H7 (cell line): Measurements from ENCODE around the gene PARD3. TPM values are rescaled to one million over a fixed set of nuclear protein-coding genes. Genes with fewer than 3 reads are reported as not detected.
"Not testable (repeated sequence)": the region's sequence is repeated elsewhere in the genome, so short reads cannot be mapped to it uniquely, and the experiment has no call there.

Source experiments
- DNase-seq: peaks from one replicate; pipeline ENCODE4 v3.0.0; 2012
- H3K27me3 ChIP-seq: 2 replicates; pipeline ENCODE4 v1.6.0; 2011; ENCODE audit warnings: mild to moderate bottlenecking, low read length; ENCODE audit not compliant: control insufficient read depth, insufficient read depth
- H3K36me3 ChIP-seq: replicated peaks from 2 replicates; pipeline ENCODE4 v1.5.1; 2011; ENCODE audit warnings: low read length; ENCODE audit not compliant: control insufficient read depth, insufficient read depth
- H3K4me3 ChIP-seq: 2 replicates; pipeline ENCODE4 v1.5.1; 2011; ENCODE audit warnings: low read depth, mild to moderate bottlenecking, control low read depth, low read length, moderate library complexity; ENCODE audit not compliant: insufficient read depth
- total RNA-seq: library from RNA; depleted of rRNA; stranded (reverse); fragments of >200 nt; shearing (Covaris generic); gene quantifications from 2 replicates; pipeline ENCODE4 v1.2.3, GENCODE V29; 2014

Gene PARD3
- total RNA-seq, 1 experiment from 2014 or later = 51.1 TPM

GRCh38 chr10:34721208-34721840, 93.8 kb downstream of the PARD3 start:
- Histone ChIP-seq H3K36me3 (no peaks in the 10 kb centered on the region), H3K4me3 (no peak overlapping the region), H3K27me3 (no peaks in the 10 kb centered on the region)
- DNase-seq = no peak

DNA sequence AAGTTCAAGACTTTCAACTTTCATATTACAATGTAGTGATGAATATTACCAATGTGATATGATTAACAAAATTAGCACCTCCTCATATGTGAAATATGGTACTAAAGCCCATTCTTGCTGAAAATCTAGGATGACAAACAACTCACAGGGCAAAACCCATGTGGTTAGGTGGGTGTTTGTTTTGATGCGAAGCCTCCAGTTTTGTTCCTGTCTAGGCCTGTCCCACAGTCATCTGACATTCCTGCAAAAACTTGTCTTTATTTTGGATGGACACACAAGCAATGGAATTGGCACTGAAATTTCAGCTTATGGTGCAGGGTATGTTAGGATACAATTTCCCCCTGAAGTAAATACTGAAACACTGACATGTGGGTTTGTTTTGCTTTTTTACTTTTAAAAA, 95.3 kb downstream of the PARD3 start:
- Histone ChIP-seq H3K4me3 (no peak overlapping the region), H3K36me3 (no peaks in the 10 kb centered on the region), H3K27me3 (no peaks in the 10 kb centered on the region)
- DNase-seq = no peak

DNA sequence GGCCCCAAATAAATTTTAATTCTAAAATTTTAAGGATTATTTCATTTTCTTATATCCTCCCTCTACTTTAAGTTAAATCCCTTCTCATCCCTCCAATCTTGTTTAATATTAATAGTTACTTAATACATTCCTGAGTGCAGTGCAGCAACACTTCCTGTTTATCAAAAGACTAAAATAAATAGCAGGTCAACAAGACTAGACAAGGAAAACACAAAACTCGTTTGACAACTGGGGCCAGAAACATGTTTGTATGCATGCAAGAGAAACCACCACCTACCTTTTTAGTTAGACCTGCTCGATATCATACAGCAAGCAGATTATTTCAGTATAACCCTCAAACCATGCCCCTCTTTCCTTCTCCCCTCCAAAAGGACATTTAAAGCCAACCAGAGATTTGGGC, 95.8 kb downstream of the PARD3 start:
- Histone ChIP-seq H3K4me3 (no peak overlapping the region), H3K36me3 (no peaks in the 10 kb centered on the region), H3K27me3 (no peaks in the 10 kb centered on the region)
- DNase-seq = no peak

GRCh38 chr10:34717429-34717828, 97.7 kb downstream of the PARD3 start:
- Histone ChIP-seq H3K4me3 (no peak overlapping the region), H3K36me3 (no peaks in the 10 kb centered on the region), H3K27me3 (no peaks in the 10 kb centered on the region)
- no peak for DNase-seq

GRCh38 chr10:34716958-34717357, 98.1 kb downstream of the PARD3 start:
- DNase-seq = no peak
- Histone ChIP-seq H3K4me3 (no peak overlapping the region), H3K27me3 (no peaks in the 10 kb centered on the region), H3K36me3 (no peaks in the 10 kb centered on the region)

DNA sequence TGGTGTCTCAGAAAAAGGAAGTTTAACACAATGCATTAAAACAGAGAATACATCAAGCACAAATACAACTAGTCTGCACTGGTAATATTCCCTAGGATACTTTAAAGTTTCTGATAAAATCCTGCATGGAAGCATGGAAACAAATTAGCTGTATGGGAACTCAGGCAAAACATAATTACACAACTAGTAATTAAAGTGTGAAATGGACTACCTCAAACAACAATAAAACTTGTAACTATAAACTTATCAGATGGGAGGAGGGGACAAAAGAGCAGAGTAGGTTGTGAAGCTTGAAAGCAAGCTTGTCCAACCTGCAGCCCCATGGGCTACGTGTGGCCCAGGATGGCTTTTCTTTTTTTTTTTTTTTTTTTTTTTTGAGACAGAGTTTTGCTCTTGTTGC, 98.9 kb downstream of the PARD3 start:
- Histone ChIP-seq H3K4me3 (no peak overlapping the region), H3K27me3 (no peaks in the 10 kb centered on the region), H3K36me3 (no peaks in the 10 kb centered on the region)
- DNase-seq = no peak

- no peak for DNase-seq
- Histone ChIP-seq H3K4me3 (no peak overlapping the region), H3K27me3 (no peaks in the 10 kb centered on the region), H3K36me3 (no peaks in the 10 kb centered on the region)
These were observed 99.4 kb downstream of the PARD3 start for GRCh38 chr10:34715511-34716187.

- no peak overlapping the region for H3K4me3 ChIP-seq
- no peak for DNase-seq
- H3K36me3 ChIP-seq = no peaks in the 10 kb centered on the region
- no peaks in the 10 kb centered on the region for H3K27me3 ChIP-seq
These were observed 101.2 kb downstream of the PARD3 start for GRCh38 chr10:34713875-34714274.

- DNase-seq = no peak
- Histone ChIP-seq H3K36me3 (no peaks in the 10 kb centered on the region), H3K27me3 (no peaks in the 10 kb centered on the region), H3K4me3 (no peak overlapping the region)
These were observed 103.6 kb downstream of the PARD3 start for GRCh38 chr10:34711500-34711899.

DNA sequence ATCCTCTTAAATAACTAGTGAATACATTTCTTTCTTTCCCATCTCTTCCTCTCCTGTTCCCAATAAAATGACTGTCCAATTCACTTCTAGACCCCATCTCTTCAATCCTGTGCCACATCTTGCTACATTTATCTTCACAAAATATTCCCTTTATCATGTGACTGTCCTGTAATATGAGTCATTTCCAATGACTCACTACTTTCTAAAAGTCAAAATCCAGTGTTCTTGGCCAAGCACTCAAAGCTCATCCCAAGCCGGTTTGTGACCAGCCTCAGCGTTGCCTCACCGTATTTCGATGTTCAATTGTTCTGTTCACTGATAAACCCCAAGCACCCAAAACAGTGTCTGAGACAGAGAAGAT, 104.7 kb downstream of the PARD3 start:
- Histone ChIP-seq H3K36me3 (no peaks in the 10 kb centered on the region), H3K27me3 (no peaks in the 10 kb centered on the region), H3K4me3 (no peak overlapping the region)
- DNase-seq = no peak

DNA sequence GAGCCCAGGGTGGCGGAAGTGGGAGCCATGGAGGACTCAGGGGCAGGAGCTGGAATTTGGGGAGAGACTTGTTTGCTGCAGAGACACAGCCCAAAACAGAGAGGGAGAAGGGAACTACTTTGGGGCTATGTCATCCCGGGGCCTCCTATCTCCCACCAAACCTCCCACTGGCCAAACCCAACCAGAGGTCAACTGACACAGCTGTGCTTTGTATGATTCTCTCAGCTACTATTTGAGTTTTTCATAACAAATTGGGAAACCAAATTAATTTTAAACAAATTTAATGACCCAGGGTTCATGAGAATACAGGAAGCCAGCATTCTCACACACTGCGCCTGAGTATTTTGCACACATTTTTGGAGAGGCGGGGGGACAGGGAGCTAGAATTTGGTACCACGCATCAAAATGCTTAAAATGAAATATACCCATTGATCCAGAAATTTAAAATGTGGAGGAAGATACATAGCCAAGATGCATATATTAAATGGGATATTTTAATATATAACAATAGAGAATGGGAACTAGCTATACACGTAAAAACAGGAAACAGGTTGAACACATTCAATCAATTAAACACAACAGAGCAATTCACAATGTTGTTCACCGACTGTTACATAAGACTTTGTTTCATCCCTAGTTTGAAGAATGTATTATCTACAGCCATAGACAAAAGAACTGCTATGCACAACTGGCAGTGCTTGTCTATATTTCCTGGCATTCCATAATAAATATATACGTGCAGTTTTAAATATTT, 105.3 kb downstream of the PARD3 start:
- no peak for DNase-seq
- Histone ChIP-seq H3K27me3 (no peaks in the 10 kb centered on the region), H3K4me3 (no peak overlapping the region), H3K36me3 (no peaks in the 10 kb centered on the region)

- Histone ChIP-seq H3K36me3 (no peaks in the 10 kb centered on the region), H3K4me3 (no peak overlapping the region), H3K27me3 (no peaks in the 10 kb centered on the region)
- DNase-seq = no peak
These were observed 107.4 kb downstream of the PARD3 start for GRCh38 chr10:34707656-34708055.

DNA sequence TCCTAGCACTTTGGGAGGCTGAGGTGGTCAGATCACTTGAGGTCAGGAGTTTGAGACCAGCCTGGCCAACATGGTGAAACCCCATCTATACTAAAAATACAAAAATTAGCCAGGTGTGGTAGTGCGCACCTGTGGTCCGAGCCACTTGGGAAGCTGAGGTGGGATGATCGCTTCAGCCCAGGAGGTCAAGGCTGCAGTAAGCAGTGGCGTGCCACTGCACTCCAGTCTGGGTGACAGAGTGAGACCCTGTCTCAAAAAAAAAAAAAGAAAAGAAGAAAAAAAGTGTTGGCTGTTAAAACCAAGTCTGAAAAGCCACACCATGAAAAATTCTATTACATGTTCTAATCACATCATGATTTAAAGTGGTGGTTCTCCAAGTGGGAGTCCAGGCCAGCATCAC, 108.1 kb downstream of the PARD3 start:
- H3K36me3 ChIP-seq, DNase-seq, H3K4me3 ChIP-seq, H3K27me3 ChIP-seq: not testable (repeated sequence)

- DNase-seq = no peak
- H3K27me3 ChIP-seq = no peaks in the 10 kb centered on the region
- H3K4me3 ChIP-seq = no peak overlapping the region
- no peaks in the 10 kb centered on the region for H3K36me3 ChIP-seq
These were observed 108.9 kb downstream of the PARD3 start for GRCh38 chr10:34706147-34706546.

DNA sequence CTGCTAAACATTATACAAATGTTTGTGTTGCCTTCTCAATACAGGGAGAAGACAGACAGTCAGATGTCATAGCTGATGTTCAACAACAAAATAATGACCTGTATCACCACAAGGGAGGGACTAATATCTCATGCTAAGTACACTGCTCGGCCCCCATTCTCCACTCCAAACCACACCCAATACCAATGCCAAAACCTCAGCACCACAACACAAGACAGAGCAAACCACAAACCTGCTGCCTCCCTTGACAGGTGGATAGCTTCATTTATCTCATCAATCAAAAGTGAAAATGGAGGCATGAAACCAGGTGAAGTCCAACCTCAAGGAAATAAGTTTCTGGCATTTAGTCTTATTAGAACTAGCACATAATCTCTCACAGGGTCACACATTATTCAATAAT, 109.5 kb downstream of the PARD3 start:
- no peak overlapping the region for H3K4me3 ChIP-seq

More for the DNA sequence above, 109.5 kb downstream of the PARD3 start:
- no peaks in the 10 kb centered on the region for H3K36me3 ChIP-seq
- no peaks in the 10 kb centered on the region for H3K27me3 ChIP-seq
- no peak for DNase-seq
